Measurements from ENCODE around the gene KLHL29.

- TF ChIP-seq MAX (IDR thresholded peaks at IDR 0.05) (no peak), MLXIP (CRISPR knock-in tag; IDR thresholded peaks at IDR 0.05; ENCODE audit: borderline replicate concordance) (no peak), NCOR1 (IDR thresholded peaks at IDR 0.05; ENCODE audit: borderline replicate concordance, low read length) (no peak), YY1 (IDR thresholded peaks at IDR 0.05; ENCODE audit: insufficient read depth, insufficient replicate concordance, low read depth, low read length) (no peak)
Measured at GRCh38 chr2:23633966-23634365, 249.0 kb downstream of the KLHL29 start.

Data from HepG2 (cell line).